Activated naive CD4-positive, alpha-beta T cell treated with anti-CD3 and anti-CD28 coated beads, Interleukin-2, amount 50 U/mL, for 16 hours (primary cell): Measurements from ENCODE around the gene SLC9A3.
A peak's percentile ranks its signal among the peaks of the same experiment; 100 is the strongest.

ENCODE experiments used
- DNase-seq: peaks from one replicate; pipeline ENCODE4 v3.0.0-alpha.2; 2020

The SLC9A3 gene

DNA sequence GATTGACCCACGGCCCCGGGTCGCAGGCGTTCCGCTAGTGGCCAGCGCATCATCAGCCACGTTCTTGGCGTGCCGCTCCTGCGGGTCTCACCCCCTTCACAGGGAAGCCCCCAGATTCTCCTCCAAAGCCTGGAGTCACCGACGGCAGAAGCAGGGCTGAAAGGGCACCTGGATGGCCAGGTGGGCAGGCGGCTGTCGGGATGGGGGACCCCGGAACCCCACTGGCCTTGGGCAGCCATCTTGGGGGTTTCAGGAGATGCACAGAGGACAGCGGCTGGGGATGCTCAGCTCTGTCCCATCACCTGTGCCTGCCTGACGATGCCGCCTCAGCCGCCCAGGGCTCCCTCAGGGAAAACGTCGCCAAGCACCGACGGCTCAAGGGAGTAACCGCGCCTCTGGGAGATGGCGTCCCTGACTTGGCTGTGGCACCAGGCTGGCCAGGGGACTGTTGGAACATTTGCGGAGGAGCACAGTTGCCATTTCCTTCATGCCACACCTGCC is 14.1 kb upstream of the SLC9A3 start:
- DNase-seq: peak; percentile 7

DNA sequence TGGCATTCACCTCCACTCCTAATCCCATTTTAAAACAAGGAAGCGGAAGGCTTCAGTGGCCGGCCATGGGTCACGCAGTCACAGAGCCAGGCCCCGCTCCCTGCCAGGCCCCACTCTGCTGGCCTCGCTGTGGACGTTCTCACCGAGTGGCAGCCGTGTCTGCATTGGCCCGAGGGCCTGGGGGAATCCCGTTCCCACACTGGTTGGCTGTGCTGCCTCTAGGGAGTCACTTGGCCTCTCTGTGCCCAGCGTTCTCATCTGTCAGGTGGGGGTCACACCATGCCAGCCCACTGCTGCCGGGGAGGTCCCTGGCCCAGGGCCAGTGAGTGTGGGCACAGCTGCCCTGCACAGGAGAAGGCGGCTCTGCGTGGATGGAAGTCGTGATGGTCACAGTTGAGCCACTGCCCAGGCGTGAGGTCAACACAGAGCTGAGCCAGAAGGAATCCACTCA is 13.4 kb upstream of the SLC9A3 start:
- peak; percentile 6 for DNase-seq

DNA sequence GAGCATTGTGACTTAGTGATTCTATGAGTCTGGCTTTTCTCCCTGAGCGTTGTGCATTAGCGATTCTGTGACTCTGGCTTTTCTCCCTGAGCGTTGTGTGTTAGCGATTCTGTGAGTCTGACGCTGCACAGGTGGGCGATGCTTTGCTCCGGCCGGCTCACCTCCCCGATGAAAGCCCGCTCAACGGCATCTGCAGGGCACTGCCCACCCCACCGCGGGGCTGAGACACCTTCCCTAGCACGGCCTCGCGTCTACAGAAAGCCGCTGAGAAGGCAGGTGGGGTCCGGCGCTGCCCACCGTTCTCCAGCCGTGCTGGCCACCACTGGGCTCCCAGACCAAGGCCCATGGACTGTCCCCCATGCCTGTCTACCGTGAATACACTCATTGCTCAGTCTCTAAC is 12.8 kb upstream of the SLC9A3 start:
- DNase-seq: peak; percentile 2

DNA sequence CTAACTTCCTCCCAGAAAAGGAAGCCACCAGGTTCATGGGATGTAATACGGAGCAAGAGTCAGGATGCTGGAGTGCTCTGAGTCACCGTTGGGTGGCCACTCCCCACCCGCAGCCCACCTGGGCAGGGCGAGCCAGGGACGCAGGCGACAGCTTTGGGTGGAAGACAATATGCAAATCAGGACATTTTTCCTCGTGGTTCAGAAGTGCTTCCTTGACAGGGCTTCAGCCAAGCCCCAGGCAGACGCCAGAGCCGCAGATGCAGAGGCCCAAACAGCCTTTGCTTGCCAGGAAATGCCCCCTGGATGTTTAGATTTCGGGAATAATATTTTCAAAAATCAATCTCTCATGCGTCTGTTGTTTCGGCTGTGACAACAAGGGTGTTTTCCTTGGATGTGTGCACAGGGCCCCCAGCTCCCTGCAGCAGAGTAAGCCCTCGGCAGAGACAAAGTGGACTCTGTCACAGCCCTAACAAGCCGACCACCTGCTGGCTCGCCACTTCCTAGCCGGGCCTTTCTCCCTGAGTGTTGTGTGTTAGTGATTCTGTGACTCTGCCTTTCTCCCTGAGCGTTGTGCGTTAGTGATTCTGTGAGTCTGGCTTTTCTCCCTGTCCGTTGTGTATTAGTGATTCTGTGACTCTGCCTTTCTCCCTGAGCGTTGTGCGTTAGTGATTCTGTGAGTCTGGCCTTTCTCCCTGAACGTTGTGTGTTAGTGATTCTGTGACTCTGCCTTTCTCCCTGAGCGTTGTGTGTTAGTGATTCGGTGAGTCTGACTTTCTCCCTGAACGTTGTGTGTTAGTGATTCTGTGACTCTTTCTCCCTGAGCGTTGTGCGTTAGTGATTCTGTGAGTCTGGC is 11.8 kb upstream of the SLC9A3 start:
- peak; percentile 0 for DNase-seq

DNA sequence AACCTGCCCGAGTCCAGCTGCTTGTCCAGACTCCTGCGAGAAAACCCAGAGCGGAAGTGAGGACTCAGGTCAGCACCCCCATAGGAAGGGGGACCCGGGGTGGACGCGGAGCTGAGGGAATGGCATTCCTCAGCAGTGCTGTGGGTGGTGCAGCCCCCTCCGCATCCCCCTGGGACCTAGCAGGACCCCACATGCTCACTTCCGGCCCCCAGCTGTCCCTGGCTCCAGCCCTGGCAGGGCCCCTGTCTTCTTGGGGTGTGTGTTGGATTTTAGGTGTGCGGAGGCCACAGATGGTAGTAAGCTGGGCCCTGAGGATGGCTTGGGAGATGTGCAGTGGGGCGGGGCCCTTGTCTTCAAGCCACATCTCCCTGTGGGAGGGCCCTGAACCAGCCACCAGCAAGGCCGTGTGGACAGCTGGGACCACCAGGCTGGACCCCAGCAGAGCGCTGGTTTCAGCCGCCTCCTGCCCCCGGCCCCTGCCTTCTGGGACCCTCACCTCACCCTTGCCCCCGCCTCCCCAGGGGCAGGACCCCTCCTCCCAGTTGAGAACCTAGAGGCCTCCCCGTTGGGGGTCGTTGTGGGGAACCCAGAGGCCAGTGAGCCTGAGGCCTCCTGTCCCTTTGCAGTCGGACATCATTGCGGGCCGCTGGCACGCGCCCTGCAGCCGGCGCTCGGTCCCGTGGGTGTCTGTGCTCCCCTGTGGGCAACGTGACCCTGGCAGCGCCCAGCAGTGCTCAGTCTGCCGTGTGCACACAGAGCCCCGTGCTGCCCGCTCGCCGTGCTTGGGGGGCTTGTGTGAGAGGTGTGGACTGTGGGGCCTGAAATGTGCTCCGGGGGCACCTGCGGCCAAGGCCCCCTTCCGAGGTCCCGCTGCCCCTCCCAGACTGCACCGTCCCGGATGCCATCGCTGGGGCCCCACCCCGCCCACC is 10.8 kb upstream of the SLC9A3 start:
- peak; percentile 7 for DNase-seq

DNA sequence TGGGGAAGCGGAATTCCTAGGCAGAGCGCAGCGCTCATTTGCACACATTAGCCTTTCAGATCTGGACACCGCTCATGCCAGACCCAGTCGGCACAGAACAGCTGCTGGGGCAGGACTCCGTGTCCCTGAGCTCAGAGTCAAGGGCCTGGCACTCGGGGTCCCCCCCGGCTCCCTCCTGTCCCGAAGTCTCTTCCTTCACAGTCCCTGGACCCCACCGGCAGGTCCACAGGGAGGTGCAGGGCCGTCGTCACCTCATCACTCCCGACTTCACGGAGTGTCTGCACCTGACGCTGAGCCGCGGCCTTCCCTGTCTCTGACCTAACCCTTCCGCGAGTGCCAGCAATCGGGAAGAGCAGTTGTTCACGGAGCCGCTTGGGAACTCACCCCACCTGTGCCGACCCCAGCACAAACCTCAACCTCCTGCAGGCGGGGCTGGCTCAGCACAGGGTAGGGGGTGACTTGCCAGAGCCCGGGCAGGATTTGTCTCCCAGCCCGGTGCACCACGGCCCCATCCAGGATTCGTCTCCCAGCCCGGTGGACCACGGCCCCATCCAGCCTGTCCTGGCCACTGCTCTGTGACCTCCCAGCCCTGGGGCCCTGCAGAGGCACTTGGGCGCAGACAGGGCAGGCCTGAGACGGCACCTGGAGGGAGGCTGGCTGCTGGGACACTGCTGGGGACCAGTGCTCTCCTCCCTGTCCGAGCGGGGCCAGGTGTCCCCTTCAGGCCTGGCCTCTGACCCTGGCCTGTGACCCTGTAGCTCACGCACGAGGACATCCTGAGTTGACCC is 9.9 kb upstream of the SLC9A3 start:
- no peak for DNase-seq

DNA sequence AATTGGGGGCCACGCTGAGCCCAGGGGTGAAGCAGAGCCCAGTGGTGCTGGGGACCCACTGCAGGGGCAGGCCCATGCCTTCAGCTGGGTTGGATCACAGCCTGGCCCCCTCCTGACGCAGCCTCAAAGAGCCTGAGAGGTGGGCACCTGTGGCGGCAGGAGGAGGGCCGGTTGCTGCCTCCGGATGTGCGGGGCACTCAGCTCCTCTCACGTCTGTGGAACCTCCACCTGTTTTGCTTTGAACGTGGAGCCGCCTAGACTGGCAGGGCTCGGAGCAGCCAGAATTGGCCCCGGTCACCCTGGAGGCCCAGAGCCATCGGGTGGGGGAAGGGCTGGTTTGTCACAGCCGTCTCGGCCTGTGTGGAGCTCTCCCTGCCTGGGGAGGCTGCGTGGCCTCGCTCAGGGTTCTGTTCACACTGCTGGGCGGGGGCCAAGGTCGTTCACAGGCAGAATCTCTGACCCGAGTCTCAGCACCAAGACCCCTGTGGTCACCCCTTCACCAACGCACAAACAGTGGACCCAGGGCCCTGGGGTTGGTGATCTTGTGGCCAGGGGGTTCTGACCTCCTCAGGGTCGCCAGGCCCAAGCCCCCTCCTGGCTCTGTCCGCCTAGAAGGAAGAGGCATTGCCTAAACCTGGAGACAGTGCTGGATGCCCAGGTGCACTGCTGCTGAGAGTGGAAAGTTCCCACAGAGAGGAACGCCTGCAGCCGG is 9.2 kb upstream of the SLC9A3 start:
- DNase-seq: no peak

DNA sequence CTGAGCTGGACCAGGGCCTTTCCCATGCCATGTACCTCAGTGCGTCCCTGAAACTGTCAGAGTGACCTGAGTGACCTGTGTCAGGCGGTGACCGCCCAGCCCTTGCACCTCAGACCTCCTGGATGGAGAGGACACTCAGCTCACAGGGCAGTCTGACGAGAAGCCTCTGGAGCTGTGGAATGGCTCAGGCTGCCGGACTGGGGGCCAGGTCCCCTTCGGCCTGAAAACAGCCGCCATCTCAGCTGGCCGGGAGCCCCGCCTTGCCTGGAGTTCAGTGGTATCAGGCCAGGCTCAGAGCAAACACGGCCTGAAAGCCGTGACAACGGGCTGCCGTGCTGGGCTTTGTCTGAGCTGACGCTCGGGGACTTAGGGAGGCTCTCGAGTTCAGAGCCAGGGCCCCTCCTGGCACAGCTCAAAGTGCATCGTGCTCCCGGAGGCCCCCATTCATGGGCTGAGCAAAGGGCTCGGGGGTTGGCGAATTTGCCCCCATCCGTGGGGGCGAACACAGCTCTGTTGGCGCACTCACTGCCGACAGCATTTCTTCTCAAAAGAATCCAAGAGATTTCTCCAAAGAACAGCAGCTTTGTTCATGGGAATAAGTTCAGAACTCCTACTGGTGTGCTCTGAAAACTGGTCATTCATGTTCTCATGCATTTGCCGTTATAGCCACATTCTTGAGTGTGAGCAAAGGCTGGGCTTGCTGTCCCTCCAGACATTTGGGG is 8.4 kb upstream of the SLC9A3 start:
- no peak for DNase-seq

DNA sequence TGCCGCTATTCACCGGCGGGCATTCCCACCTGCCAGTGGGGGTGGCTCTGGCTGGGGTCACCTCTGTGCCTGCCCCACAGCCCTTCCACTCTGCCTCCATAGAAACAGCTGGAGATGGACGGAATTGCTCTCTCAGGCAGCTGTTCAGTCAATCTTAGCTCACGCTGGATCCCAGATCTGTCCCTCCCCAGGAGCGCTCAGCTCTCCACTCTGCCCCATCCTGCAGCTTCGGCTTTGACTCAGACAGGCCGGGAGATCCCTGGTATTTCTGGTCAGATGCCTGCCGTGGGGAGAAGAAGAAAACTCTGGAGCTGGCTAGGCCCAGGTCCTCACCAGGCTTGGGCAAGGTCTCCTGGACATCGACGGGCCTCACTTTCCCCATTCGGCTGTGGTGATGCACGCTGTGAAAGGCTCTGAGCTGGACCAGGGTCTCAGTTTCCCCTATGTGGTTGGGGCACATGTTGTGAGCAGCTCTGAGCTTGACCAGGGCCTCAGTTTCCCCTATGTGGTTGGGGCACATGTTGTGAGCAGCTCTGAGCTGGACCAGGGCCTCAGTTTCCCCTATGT is 7.6 kb upstream of the SLC9A3 start:
- no peak for DNase-seq

DNA sequence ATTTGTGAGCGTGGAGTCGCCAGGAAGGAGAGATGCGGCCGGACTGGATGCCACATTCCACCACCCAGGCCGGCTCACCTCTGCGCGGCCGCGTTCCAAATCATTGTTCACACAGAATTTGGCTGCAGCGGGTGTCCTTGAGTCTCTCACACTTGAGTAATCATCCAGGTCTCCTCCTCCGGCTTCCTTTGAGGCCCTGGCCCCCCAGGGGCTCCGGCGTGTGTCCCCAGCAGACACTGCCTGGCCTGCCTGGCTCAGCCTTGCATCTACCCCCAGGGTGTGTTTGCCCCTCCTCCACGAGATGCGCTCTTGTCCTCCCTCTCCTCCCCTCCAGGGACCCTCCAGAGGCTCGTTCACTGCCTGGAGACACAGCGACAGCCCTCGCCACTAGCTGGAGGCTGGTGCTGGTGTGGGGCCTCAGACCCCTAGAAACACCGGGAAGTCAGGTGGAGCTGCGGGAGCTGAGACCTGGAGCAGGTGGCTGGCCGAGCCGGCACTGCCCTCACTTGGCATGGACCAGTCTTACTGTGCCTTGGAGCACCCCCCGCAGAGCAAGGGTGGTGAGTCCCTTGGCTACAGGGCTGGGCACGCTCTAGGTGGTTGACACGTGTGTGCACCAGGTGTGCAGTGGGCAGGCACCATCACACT is 7.0 kb upstream of the SLC9A3 start:
- no peak for DNase-seq

DNA sequence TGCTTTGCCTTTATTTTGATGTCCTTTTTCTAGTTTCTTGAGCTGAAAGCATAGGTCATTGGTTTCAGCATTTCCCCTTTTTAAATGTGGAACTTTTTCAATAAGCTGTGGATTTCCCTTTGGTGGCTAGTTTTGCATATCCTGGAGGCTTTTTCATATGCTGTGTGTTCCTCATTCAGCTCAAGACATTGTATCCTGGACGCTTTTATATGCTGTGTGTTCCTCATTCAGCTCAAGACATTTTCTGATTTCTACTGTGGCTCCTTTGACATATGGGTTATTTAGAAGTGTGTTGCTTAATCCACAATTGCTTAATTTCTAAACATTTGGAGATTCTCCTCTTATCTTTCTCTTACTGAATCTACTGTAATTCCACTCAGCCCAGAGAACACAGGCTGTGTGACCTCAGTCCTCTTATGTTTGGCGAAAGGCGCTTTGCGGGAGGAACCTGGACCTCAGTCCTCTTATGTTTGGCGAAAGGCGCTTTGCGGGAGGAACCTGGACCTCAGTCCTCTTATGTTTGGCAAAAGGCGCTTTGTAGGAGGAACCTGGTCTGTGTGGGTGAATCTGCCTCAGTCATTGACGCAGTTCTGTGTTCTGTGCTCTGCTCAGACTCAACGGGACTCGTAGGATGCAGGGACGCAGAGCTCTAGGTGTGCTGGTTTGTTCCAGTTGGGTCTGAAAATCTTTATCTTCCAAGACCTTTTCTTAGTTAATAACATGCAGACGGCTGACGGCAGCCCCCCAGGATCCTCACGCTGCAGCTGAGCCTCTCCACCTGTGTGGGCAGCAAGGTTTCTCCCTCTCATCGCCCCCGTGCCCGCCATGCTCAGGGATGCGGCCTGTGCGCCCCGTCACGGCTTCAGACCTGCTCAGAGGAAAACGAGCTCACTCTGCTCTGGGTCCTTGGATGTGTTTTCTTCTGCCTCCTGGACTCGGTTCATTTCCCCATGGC is 6.0 kb upstream of the SLC9A3 start:
- no peak for DNase-seq

DNA sequence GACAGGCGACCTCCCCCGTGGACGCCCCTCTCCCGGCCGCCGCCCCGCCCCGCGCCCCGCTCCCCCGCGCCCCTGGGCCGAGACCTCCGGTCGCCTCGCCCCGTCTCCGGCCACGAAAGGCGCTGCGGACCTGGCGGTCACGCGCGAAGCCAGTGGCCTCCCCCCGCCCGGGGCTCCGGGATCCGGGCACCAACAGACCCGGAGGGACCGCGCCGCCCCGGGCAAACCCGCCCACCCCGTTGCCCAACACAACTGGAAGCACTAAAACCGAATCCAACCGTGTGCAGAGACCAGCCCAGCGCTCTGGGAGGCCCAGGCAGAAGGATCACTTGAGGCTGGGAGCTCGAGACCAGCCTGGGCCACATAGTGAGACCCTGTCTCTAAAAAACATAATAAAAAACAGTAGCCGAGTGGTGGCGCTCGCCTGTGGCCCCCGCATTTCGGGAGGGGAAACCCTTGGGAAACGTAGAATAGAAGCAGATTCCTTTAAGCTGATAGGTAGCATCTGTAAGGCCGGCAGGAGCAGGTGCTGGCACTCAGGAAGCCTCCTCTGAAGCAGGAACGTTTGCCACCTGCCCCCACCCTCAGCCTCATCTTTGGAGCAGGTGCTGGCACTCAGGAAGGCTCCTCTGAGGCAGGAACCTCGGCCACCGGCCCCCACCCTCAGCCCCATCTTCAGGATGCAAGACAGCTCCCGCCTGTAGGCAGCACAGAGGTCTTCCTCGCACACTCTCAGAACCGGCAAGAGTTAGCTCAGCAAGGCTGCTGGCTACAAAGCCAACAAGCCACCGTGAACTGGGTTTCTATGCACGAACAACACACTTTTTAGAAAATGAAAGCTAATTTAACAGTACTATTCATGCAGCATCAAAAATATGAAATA is 4.6 kb upstream of the SLC9A3 start:
- no peak for DNase-seq

DNA sequence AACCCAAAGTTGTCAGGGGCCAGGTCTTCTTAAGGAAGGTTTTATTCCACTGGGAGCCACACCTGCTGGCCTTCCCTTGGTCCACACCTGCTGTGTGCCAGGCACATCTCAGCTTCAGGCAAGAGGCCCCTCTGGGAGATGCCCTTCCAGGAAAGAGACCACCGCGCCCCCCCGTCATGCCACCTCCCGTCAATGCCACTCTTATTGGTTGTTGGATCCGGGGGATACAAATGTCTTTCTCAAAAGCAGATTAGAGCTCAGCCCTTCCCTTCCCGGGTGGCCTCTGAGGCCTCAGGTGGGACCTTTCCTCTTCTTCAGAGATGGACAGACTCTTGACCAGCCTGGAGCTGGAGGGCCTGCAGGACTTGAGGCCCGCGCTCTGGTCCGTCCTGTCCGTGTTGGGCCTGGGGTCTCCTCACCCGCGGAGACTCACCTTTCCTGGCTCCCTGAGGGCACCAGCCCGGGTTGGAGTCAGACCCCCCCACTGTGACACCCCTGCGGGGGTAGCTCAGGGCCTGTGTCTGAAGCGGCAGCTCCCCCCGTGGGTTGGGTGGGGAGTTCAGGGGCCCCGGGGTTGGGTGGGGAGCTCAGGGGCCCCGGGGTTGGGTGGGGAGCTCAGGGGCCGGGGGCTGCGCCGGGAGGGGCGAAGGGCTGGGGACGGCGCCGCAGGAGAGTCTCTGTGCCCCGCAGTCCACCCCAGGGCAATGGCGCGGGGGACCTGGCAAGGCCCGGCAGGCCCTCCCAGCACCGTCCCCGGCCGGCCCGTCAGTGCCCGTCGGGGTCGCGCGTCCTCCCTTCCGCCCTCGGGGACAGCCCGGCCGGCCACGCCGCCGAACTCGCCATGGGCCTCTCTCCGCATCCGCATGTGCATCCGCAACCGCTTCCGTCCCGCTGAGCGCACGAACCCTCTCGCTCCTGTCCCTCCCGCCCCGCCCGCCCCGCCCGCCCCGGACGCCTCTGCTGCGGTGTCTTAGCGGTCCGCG is 3.7 kb upstream of the SLC9A3 start:
- DNase-seq: no peak

DNA sequence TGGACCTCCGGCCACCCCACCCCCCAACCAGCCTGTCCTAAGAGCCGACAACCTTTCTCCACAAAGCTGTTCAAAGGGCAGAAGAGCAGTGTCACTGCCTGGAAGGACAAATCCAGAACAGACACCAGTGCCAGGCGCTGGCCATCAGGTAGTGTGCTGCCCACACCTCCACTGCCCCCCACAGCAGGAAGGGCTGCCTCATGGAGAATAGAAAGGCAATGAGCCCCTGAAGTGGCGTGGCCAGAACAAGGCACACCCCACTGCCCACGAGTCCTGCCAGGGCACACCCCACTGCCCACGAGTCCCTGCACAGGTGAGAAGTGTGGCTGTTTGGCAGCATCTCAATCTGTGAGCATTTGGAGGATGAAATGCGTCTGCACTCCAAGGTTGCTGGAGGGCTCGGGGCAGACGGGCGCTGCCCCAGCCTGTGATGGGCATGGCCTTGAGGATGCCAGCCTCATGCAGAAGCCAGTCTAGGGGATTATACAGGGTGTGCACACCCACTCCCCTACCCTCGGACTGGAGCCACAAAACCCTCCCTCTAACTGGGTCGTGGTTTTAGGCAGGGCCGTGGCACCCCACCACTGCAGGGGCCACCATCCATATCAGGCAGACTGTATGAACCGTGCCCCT is 2.3 kb upstream of the SLC9A3 start:
- DNase-seq: no peak

DNA sequence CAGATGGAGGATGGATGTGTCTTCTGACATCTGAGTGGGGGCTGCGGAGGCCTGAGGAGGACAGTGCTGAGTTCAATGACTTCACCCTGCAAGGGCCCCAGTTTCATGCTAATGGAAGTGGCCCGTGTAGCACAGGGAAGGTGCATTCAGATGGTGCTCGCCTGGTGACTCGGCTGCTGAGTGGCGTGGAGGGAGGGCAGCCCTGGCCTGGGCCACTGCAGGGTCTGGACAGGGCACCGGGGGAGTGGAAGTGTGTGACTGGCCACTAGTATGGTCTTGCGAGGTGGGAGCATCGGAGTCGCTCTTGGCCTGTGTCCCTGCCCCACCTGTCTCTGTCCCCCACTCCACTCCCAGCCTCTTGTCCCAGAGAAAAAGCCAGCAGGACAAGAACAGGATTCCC is 1.7 kb upstream of the SLC9A3 start:
- DNase-seq: no peak

DNA sequence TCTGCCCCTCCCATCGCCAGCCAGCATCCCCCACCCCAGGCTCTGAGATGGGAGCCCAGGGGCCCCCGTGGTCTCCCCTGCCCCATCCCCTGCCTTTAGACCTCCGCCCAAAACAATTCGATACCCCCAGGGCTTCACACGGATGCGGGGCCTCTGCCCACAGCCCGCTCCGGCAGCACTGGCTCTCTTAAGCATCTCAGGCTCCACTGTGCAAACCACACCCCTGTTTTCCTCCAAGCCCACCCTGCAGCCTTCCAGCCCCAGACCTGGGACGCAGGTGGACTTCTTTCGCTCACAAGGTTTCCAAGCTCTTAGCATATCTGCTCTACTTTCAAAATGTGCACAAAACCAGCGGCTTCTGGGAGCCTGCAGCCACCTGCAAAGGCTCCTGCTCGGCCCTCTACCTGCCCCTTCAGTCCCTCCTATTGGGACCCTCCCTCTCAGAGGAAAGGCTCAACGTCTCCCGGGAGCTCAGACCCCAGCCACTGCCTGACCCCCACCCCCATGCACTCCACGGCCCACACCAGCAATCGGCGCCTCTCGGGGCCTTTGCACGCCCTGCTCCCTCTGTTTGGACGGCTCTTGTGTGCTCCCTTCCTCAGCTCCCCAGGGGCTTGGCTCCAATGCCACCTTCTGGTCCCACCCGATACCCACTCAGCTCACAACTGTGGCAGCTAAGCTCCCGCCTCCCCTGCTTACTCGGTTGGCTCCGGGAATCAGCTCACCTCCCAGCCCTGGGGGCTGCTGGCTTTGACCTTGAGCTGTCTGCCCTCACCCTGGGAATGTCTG is 918 bp upstream of the SLC9A3 start:
- no peak for DNase-seq
